Hypothalamus (tissue), 51 donors: ENCODE results near the gene NDUFB1.

Experiments
- DNase-seq, 51 donors: peaks; one replicate each; lab custom pipeline; 2025; lab: John Stamatoyannopoulos, UW

NDUFB1 gene

DNA sequence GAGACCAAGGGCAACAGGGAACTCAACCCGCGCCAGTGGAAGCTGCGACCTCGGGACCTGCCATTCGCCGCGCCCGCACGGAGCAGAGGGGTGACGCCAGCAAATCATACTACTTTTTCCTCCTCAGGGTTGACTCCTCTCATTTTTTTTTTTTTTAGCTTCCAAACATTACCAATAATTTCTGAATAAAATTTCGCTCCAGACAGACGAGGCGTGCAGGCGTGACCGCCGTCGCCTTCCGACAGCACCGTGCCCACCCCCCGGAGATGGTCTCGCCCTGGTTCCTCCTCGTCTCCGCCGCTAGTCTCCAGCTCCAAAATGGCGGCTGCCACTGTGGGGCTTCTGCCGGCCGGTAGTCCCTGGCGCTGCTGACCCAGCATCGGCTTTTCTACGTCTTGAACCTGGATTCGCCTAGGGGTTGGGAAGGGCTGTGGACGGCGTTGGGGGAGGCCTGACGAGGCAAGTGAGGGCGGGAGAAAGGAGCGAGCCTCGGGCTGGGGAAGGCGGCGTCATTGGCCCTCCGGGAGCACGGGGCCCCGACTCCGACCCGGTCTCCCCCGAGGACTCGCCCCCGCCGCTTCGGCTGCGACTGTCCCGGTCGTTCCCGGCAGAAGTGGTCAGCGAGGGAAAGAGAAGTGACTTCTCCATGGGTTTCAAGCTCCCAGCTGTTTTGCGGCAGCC, at the start of gene NDUFB1, which contains the start of gene CPSF2:
Gene NDUFB1, minus strand, starts transcription at position 37 of the 681 bp plus-strand sequence. CDS start 4,069 bp downstream, outside the sequence.
Gene CPSF2, plus strand, starts transcription at position 300 of the 681 bp plus-strand sequence. CDS start 9,016 bp downstream, outside the sequence.
- peak; percentile 64 to 96 (median 85) for DNase-seq

DNA sequence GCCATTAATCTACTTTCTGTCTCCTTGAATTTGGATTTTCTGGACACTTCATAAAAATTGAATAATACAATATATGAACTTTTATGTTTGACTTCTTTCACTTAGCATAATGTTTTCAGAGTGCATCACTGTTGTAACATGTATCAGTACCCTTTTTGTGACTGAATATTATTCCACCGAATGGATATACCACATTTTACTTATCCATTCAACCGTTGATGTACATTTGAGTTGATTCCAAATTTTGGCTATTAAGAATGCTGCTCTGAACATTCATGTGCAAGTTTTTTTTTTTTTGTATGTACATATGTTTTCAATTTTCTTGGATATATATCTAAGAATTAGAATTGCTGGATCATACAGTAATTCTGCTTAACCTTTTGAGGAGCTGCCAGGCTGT, 43.5 kb upstream of the NDUFB1 start:
- DNase-seq: no peak

DNA sequence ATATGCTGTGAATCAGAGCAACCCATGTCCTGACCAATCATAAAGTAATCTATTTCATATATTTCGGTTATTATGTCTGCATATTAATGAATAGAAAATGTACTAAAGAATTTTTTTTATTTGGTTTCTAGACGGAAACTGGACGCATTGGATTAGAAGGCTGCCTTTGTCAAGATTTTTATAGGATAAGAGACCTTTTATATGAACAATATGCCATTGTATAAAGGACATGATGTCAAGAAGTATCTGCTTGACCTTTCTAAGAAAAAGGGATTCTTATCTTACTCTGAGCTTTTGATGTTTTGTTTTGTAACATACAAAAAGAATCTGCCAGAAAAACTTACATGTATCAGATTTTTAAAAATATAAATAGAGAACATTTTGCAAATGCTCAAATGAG, 40.0 kb upstream of the NDUFB1 start:
- DNase-seq: no peak

DNA sequence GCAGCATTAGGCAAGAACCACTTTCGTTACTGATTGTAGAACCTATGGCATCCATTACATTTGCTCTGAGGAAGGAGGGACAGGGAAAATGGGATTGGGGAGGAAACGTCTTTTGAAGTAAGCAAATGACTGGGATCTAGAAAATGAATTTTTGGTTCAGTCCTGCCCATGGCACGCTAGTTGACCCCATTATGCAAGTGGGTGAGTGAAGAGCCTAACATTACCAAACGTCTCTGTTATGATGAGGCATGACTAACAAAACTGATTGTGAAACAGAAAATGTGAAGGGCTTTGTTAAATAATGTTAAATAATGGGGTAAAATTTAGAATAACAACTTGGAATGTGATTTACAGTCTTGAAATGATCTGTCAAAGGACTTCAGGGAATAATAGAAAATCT, 39.1 kb upstream of the NDUFB1 start:
- DNase-seq: peak in 1 of 51 donors; percentile 16

DNA sequence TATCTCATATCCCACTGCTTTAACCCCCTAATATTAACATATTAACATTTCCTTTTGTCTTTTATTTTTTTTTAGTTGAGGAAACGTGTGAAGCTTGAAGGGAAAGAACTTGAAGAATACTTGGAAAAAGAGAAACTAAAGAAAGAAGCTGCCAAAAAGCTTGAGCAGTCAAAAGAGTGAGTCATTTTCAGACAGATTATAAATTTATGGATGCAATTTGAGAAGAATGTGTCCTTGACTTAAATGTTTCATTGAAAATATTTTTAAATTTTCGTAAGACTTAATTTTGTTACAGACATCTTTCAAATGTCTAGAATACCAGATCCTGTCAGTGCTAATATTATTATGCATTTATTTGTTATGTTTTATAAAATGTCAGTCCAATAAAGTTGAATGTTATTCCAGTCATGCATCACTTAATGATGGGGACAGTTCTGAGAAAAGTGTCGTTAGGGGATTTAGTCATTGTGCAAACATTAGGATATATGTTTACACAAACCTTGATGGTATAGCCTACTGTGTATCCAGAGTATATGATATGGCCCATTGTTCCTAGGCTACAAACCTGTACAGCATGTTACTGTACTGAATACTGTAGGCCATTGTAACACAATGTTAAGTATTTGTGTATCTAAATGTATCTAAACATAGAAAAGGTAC, 32.9 kb upstream of the NDUFB1 start:
- no peak for DNase-seq

DNA sequence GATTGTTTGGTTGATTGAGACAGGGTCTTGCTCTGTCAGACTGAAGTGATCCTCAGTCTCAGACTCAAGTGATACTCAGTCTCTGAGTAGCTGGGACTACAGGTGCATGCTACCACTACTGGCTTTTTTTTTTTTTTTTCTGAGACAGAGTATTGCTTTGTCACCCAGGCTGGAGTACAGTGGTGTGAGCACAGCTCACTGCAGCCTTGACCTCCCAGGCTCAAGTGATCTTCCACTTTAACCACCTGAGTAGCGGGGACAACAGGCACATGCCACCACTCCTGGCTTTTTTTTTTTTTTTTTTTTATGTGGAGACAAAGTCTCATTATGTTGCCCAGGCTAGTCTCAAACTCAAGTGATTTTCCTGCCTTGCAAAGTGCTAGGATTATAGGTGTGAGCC, 32.1 kb upstream of the NDUFB1 start:
- DNase-seq: no peak

DNA sequence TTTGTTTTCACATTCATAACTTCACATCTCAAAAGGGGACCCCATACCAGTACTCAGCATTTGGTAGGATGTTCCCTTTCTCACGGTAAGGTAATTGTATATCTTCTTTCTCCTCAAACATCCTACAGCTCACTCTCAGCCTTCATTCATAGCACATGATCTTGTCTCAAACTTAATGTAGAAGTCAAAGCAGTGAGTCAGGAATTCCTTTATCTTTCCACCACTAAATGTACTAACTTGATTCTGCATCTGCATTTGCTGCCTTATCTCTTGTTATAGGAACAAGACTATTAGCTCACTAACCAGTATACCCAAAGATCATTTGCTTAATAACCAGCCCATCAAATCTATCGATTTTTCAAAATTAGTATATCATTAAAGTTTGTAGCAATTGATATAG, 23.2 kb upstream of the NDUFB1 start:
- DNase-seq: no peak

DNA sequence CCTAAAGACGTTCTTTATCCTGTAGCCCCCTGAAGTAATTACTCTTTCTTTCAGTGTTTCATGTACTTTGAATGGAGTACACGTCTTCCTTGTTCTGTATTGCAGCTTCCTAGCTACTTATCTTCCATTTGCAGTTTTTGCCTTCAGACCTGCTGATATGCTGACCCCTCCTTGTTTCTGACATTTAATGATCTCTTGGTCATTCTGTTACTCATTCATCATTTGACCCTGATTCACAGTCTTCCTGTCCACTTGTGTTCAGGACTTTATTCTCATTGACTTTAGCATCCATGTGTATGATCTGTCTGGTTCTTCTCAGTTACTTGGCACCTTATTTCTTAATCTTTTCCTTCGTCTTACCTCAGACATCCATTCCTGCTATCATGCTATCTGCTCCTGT, 22.5 kb upstream of the NDUFB1 start:
- no peak for DNase-seq

DNA sequence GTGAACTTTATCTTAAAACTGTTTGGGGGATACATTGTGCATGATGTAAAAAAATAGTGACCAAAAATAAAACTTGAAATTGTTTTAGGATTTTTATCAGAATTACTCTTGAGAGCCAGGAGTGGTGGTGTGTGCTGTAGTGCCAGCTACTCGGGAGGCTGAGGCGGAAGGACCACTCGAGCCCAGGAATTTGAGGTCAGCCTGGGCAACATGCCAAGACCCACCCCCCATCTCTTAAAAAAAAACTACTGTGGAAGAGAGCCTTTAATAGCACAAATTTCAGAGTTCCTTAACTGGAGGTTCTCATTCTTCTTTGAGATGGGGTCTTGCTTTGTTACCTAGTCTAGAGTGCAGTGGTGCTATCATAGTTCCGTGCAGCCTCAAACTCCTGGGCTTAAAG, 21.8 kb upstream of the NDUFB1 start:
- no peak for DNase-seq

DNA sequence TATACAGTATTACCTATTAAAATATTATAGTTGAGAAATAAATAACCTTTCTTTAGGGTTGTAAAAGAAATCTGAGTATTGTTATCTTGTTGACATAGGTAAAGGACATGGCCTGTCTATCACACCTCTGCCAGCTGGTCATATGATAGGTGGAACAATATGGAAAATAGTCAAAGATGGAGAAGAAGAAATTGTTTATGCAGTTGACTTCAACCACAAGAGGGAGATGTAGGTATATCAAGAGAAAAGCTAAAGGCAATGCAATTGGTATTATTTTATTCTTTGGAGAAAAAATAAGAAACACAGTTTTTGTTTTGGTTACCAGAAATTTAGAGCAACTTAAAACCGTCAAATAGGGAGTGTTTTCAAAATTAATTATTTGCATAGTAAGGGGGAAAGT, 13.8 kb upstream of the NDUFB1 start:
- no peak for DNase-seq

DNA sequence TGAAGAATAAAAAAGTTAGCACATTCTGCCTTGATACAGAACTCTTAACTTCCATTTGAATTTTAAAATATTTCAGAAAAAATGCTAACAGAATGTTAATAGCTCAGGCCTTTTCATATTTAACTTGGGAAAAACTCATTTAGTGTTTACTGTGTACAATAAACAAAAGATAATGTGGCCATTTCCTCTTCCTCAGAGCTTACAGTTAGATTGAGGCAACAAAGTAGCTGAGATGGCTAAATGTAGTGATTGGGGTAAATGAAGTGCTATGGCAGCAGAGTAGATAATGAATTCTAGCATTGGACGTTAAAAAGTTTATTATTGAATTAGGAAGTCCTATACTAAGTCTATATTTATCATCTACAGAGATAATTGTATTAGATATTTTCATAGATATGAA, 12.9 kb upstream of the NDUFB1 start:
- DNase-seq: no peak

DNA sequence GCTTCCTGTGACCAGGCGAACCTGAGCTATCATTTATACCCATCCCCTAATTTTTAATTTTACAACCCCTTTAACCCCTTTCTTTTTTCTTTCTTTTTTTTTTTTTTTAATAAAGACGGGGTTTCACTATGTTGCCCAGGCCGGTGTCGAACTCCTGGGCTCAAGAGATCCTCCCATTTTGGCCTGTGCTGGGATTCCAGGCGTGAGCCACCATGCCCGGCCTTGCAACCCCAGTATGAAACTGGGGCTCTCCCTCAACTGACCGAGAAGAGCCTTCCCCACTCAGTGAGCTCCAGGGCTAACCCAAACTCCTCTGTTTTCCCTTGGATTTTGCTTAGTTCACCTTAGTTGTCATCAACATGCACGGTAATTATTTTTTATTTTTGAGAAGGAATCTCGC, 1.3 kb upstream of the NDUFB1 start:
- no peak for DNase-seq

DNA sequence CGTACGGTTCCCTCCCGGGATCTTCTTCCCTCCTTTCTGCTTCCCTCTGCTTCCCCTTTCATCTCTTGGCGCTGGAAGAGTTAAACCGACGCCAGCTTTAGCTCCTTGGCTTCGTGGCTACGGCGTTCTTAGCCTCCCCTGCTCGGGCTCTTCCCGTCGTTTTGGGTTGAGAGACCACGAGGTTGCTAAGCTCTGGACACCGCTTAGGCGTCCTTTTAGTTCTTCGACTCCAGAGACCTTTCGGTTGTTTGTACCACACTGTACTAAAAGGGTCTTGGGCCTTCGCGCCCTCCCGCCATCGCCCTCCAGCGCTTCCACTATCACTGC, 808 bp upstream of the NDUFB1 start:
- peak in 8 of 51 donors; percentile 31 to 52 (median 44) for DNase-seq

DNA sequence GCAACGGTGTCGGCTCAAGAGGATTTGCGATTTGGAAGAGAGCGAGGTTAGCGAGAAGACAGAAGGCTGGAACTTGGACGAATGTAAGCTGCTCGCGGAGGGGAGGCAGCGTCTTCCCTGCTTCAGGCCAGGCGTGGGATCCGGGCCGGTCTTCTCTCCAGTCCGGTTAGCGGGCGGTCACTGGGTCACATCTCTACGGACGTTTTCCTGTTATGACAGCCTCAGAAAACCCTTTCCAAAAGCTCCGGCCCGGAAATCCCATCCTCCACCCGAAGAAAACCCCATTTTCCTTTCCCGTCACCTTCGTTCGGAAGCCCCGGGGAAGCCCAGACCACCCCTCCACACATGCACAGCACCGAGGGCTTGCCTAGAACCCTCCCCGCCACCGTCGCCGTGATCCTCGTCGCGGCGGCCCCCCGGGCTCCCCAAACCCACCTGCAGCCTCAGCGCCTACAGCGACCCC, 268 bp downstream of the NDUFB1 start:
- peak in 25 of 51 donors; percentile 10 to 85 (median 52) for DNase-seq

DNA sequence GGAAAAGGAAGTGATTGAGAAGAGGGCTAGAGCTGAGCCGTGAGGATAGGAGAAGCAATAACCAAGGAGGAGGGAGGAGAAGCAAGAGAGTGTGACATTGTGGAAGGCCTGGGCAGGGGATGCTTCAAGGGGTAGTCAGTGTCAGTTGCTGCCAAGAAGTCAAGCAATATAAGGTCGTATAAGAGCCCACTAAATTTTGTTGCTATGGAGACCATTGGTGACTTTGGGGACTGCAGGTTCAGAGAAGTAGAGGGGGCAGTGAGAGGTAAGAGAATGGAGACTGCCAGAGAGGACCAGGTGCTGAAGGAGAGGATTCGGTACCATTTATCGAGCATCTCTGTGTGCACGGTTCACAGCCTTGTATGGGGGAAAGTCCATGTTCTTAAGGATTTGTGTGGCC, 12.0 kb downstream of the NDUFB1 start:
- DNase-seq: no peak

DNA sequence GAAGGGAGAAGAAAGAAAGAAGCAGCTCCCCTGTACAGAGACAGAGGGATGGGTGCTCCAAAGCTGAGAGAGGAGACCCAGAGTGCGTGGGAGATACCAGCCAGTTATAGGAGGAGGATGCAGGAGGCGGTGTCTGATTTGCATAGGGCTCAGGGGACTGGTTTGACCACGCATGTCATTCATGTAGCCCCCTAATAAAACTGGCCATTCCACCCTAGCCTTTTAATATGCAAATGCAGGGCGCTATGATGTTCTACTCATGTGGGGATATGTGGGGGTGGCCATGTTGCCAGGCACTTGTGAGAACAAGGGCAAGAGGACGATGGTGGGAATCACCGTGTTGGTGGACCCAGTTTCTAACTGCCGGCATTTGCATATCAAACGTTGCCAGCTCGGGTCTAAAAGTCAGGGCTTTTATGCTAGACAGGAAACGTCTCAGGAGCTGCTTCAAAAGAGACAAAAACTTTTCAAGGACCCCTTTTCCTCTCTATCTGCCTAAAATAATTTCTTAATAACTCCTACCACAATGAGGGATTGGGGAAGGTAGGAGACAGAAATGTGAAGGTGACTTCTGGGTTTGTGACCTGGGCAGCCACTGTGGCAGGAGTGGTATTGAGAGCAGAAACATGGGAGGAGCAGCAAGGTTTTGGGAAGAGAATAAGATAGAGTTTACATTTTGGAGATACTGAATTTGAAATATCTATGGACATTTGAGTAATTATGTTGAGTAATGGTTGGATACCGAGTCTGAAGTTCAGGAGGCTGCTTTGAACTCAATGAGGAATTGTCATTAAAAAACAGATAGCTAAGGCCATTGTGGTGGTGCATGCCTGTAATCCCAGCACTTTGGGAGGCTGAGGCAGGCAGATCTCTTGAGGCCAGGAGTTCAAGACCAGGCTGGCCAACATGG, 12.9 kb downstream of the NDUFB1 start:
- no peak for DNase-seq

DNA sequence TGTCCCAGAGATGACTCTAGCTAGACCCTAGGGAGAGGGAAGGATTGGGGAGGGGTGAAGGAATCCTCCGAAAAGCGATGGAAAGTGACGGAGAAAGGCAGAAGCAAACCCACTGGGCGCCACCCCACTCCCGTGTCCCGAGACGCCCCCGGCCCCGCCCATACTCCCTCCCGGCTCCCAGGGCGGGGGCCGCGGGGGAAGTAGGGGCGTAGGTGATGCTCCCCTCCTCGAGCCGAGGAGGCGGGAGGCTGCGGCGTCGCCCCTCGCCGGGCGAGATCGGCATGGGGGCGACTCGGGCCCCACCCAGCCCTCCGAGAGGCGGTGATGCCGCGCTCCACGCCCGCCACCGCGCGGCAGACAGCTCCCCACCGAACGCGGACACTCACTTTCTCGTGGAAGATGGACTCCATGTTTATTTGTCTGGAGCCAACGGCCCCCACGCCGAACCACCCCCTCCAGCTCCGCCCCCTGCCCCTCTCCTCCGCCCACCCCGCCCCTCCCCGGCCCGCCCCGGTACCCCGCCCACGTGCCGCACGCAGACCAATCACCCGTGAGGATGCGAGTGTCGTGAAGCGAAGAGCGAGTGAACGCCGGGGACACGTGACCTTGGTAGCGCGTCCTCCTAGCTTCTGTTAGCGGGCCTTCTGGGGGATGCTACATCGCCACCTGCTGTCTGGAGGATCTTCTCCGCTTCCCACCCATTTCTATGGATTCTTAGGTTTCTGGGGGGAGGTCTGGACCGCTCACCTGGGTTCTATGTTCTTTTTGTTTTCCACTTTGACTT, 15.2 kb downstream of the NDUFB1 start, which contains the start of gene ATXN3:
Gene ATXN3, minus strand, starts transcription at position 440 of the 784 bp plus-strand sequence. Its CDS starts 30 bp downstream, at position 410.
- peak; percentile 76 to 98 (median 95) for DNase-seq

DNA sequence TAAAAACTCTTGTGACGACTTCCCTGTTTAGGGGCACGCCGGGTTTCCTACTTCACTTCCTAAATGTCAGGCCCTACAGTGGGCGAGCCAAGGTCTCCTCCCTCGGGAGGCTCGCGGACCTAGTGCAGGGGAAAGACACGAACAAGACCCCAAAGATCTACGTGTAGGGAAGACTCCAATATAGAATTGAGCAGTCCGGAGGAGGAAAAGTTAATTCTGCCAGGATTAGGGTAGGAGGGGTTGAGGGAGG, 15.7 kb downstream of the NDUFB1 start:
- peak in 19 of 51 donors; percentile 15 to 75 (median 44) for DNase-seq

DNA sequence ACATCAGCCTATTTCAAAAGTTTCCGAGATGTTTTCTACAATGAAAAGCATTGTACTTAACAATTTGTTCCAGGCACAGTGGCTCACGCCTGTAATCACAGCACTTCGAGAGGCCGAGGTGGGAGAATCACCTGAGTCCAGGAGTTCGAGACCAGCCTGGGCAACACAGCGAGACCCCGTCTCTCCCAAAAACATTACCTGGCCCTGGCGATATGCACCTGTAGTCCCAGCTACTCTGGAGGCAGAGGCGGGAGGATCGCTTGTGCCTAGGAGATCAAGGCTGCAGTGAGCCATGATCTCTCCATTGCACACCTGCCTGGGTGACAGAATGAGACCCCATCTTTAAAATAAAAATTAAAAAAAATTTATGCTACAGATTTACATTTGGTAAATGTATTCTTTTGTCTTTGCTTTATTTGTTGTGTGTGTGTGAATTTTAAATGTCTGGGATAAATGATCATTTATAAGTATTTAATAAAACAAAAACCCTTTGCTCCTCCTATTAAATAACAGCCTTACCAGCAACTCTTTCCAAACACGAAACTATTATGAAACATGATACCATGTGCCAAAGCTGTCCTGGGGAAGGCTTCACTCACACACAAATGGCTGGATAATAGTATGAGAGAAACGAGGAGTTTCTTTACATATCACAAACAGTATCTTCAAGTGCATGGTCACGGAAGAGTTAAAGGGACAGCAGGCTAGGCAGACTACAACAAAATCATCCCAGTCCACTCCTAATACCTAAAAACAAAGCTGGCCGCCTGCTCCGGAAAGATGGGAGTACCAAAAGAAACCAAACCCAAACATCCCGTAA, 16.2 kb downstream of the NDUFB1 start:
- DNase-seq: peak in 1 of 51 donors; percentile 6
